ENCODE data around the gene NDUFB4. TPM values are rescaled to one million over a fixed set of nuclear protein-coding genes. Genes with fewer than 3 reads are reported as not detected.

Gene NDUFB4
- total RNA-seq, 2 donors from 2014 or later, result 83.3 to 159 TPM

Other genes starting within 250 kb of the NDUFB4 start
- 10 to 100 TPM; 26.0 to 34.9 TPM for gene LRRC58, start 247.0 kb upstream of the NDUFB4 start, total RNA-seq
- 100 to 1,000 TPM; 212 to 265 TPM for gene FSTL1, start 145.3 kb upstream of the NDUFB4 start, total RNA-seq
- gene HGD, start 85.9 kb downstream of the NDUFB4 start, total RNA-seq, result 100 to 1,000 TPM in 1 of 2 donors, 10 to 100 TPM in 1; 47.1 to 104 TPM
- gene RABL3, start 146.2 kb downstream of the NDUFB4 start, total RNA-seq, result 10 to 100 TPM; 13.5 to 24.2 TPM
- gene GTF2E1, start 146.4 kb downstream of the NDUFB4 start, total RNA-seq, result 10 to 100 TPM; 15.3 to 17.5 TPM